Thyroid gland (tissue), 4 donors: ENCODE results near the gene CXCL12. TPM values are rescaled to one million over a fixed set of nuclear protein-coding genes. Genes with fewer than 3 reads are reported as not detected.

Source experiments
- DNase-seq, 2 donors: peaks; one replicate each; pipeline ENCODE4 v3.0.0-alpha.2; 2019
- H3K27ac ChIP-seq, 3 donors: fragments of 200-600 bp; sonication (generic); 1 replicate in 2 of 3; 2 replicates in 1 of 3; pipeline ENCODE4 v1.5.1; 2016 to 2019; ENCODE audit warnings: mild to moderate bottlenecking in 1 of 3, moderate library complexity in 1 of 3
- H3K27me3 ChIP-seq: fragments of 200-600 bp; sonication (generic); one replicate; pipeline ENCODE4 v1.5.1; 2019
- H3K36me3 ChIP-seq, 2 donors: fragments of 200-600 bp; sonication (generic); one replicate each; pipeline ENCODE4 v1.5.1; 2016 to 2019
- H3K4me1 ChIP-seq, 2 donors: fragments of 200-600 bp; sonication (generic); one replicate each; pipeline ENCODE4 v1.5.1; 2017 to 2019
- H3K4me3 ChIP-seq, 3 donors: fragments of 200-600 bp; sonication (generic); replicated peaks in 1 of 3; 1 replicate in 2 of 3; 2 replicates in 1 of 3; pipeline ENCODE4 v1.5.1; 2016; ENCODE audit warnings: mild to moderate bottlenecking in 1 of 3
- H3K9me3 ChIP-seq: fragments of 200-600 bp; sonication (generic); one replicate; pipeline ENCODE4 v1.5.1; 2017
- CTCF ChIP-seq, 6 experiments: fragments of 200-600 bp in 3 of 6; fragments of 450-650 bp in 3 of 6; sonication (generic) in 3 of 6; IDR thresholded peaks; one replicate each; pipeline ENCODE4 v1.5.1; 2016 to 2019; ENCODE audit warnings: antibody characterized with exemption in 6 of 6, mild to moderate bottlenecking in 2 of 6, inconsistent platforms in 1 of 6, moderate library complexity in 1 of 6
- POLR2A ChIP-seq, 2 donors: fragments of 450-650 bp; IDR thresholded peaks; one replicate each; pipeline ENCODE4 v1.6.1; 2017; ENCODE audit warnings: antibody characterized with exemption in 2 of 2, mild to moderate bottlenecking in 2 of 2, moderate library complexity in 1 of 2
- WGBS, 2 donors: methylation state at CpG; one replicate each; pipeline ENCODE4 v1.1.5; 2017; 5-methylcytosine and 5-hydroxymethylcytosine counted together
- intact Hi-C: fragments of 100-400 bp; cut with DNase I; formaldehyde crosslinking; loops from one replicate; pipeline ENCODE4 v1.15.1; 2023
- total RNA-seq, 4 donors: library from RNA; depleted of rRNA; stranded (reverse); fragments of >200 nt; gene quantifications; one replicate each; pipeline ENCODE4 v1.2.3, GENCODE V29; 2016

CXCL12 gene
- total RNA-seq, 4 donors from 2014 or later, result 32.4 to 88.0 (median 47.6) TPM

- no peak for TF ChIP-seq CTCF (IDR thresholded peaks at IDR 0.05)
- no peak for TF ChIP-seq POLR2A (IDR thresholded peaks at IDR 0.05)
- WGBS, 2 donors, result 85 to 86% methylated on average over 9 of the region's 9 CpGs
- Histone ChIP-seq H3K27ac (no peak overlapping the region), H3K4me3 (no peak overlapping the region), H3K36me3 (no peaks in the 10 kb centered on the region), H3K27me3 (no peaks in the 10 kb centered on the region), H3K4me1 (peaks cover 0 to 21% of the 10 kb centered on the region in 2 donors), H3K9me3 (no peaks in the 10 kb centered on the region)
- DNase-seq, result no peak
- intact Hi-C loops, result no loop called here
Observed at GRCh38 chr10:44335330-44336021, 49.4 kb downstream of the CXCL12 start.

- TF ChIP-seq CTCF (IDR thresholded peaks at IDR 0.05), result no peak
- no peak for TF ChIP-seq POLR2A (IDR thresholded peaks at IDR 0.05)
- H3K27me3 ChIP-seq, result no peaks in the 10 kb centered on the region
- H3K4me3 ChIP-seq, result no peak overlapping the region
- H3K4me1 ChIP-seq, result peaks cover 0 to 19% of the 10 kb centered on the region in 2 donors
- intact Hi-C loops, result no loop called here
- 82% methylated on average over 4 of the region's 4 CpGs for WGBS, 2 donors
- no peaks in the 10 kb centered on the region for H3K9me3 ChIP-seq
- no peaks in the 10 kb centered on the region for H3K36me3 ChIP-seq
- DNase-seq, result no peak
- no peak overlapping the region for H3K27ac ChIP-seq
Observed at GRCh38 chr10:44334621-44335184, 50.2 kb downstream of the CXCL12 start.

DNA sequence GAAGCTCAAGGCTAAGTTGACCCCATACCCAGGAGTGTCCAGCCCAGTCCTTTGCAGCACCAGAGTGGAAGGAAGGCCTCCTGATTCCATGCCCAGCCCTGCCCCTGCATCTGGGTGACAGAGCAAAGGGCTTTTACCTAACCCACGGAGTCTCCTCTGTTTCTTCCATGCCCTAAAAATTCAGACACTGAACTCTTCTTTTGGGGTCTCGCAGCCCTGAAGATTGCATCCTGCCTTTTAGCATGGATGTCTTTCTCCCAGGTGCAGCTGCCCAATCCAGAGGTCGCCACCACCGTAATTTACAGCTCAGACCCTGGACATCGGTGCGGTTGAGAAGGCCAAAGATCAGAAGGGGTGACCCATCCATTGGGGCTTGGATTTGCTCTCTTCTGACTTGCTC lies 50.8 kb downstream of the CXCL12 start:
- intact Hi-C loops, result no loop called here
- WGBS, 2 donors, result 94 to 96% methylated on average over 6 of the region's 6 CpGs
- DNase-seq, result no peak

GRCh38 chr10:44333511-44333910 lies 51.4 kb downstream of the CXCL12 start:
- intact Hi-C loops, result no loop called here
- no peaks in the 10 kb centered on the region for H3K36me3 ChIP-seq
- WGBS, 2 donors, result 60 to 62% methylated on average over 10 of the region's 10 CpGs

More for the DNA sequence above, 50.8 kb downstream of the CXCL12 start:
- Histone ChIP-seq H3K4me1 (peaks cover 0 to 12% of the 10 kb centered on the region in 2 donors), H3K27me3 (no peaks in the 10 kb centered on the region), H3K36me3 (no peaks in the 10 kb centered on the region), H3K9me3 (no peaks in the 10 kb centered on the region), H3K27ac (no peak overlapping the region), H3K4me3 (no peak overlapping the region)
- no peak for TF ChIP-seq POLR2A (IDR thresholded peaks at IDR 0.05)
- no peak for TF ChIP-seq CTCF (IDR thresholded peaks at IDR 0.05)

More at GRCh38 chr10:44333511-44333910, 51.4 kb downstream of the CXCL12 start:
- no peak overlapping the region for H3K27ac ChIP-seq
- H3K4me1 ChIP-seq, result peaks cover 0 to 10% of the 10 kb centered on the region in 2 donors
- no peak overlapping the region for H3K4me3 ChIP-seq
- no peaks in the 10 kb centered on the region for H3K27me3 ChIP-seq
- H3K9me3 ChIP-seq, result no peaks in the 10 kb centered on the region
- DNase-seq, result no peak
- no peak for TF ChIP-seq CTCF (IDR thresholded peaks at IDR 0.05)
- no peak for TF ChIP-seq POLR2A (IDR thresholded peaks at IDR 0.05)
